A549 (cell line): ENCODE measurements around the gene TEDC1. TPM values are rescaled to one million over a fixed set of nuclear protein-coding genes. Genes with fewer than 3 reads are reported as not detected.
A peak's percentile ranks its signal among the peaks of the same experiment; 100 is the strongest.

Experiments used
- ATAC-seq, 2 experiments: fragments of 200-7000 bp in 1 of 2; fragments of >200 bp in 1 of 2; cut with Nextera tagmentation in 1 of 2; cut with Tn5 transposase in 1 of 2; 3 replicates each; pipeline versions ENCODE4 v1.8.0 to v1.9.1; 2018 to 2020; ENCODE audit warnings: mild to moderate bottlenecking in 1 of 2, moderate library complexity in 1 of 2
- CTCF ChIA-PET: fragments of 300-600 bp; sonication (Branson Sonifier 250); formaldehyde crosslinking; extraction: SDS; loops from one replicate; lab custom pipeline; 2021; ENCODE audit warnings: antibody characterized with exemption, inconsistent platforms; lab: Yijun Ruan, JAX
- POLR2A ChIA-PET: fragments of 350-600 bp; formaldehyde crosslinking; extraction: SDS; loops from one replicate; lab custom pipeline; 2021; ENCODE audit warnings: antibody characterized with exemption, inconsistent platforms; lab: Yijun Ruan, JAX
- DNase-seq, 2 experiments: peaks; one replicate each; pipeline versions ENCODE4 v3.0.0 to v3.0.0-alpha.2; 2011 to 2016; ENCODE audit warnings: low read depth in 1 of 2, low spot score in 1 of 2
- FAIRE-seq: peaks from 2 replicates; lab custom pipeline; 2011; peaks lifted over from hg19 to GRCh38; lab: Jason Lieb, UNC
- H3K27ac ChIP-seq, 2 experiments: fragments of >200 bp; sonication (Bioruptor Twin); formaldehyde crosslinking; 3 replicates each; pipeline ENCODE4 v1.5.1; 2016 to 2017
- H3K4me1 ChIP-seq: fragments of >200 bp; sonication (Bioruptor Twin); formaldehyde crosslinking; 3 replicates; pipeline ENCODE4 v1.6.1; 2016
- H3K4me2 ChIP-seq: fragments of >200 bp; sonication (Bioruptor Twin); formaldehyde crosslinking; 3 replicates; pipeline ENCODE4 v1.6.1; 2016
- H3K4me3 ChIP-seq: fragments of >200 bp; sonication (Bioruptor Twin); formaldehyde crosslinking; 3 replicates; pipeline ENCODE4 v1.5.1; 2016
- H3K9me3 ChIP-seq: fragments of >200 bp; sonication (Bioruptor Twin); formaldehyde crosslinking; 3 replicates; pipeline ENCODE4 v1.6.1; 2016
- BCL3 ChIP-seq: fragments of >200 bp; sonication (Bioruptor Twin); formaldehyde crosslinking; IDR thresholded peaks from 3 replicates; pipeline ENCODE4 v1.6.1; 2016
- CTCF ChIP-seq: fragments of >200 bp; sonication (Bioruptor Twin); formaldehyde crosslinking; IDR thresholded peaks from 3 replicates; pipeline ENCODE4 v1.5.1; 2016
- EHF ChIP-seq: fragments of 250-450 bp; sonication (Bioruptor Pico); IDR thresholded peaks from 2 replicates; pipeline ENCODE4 v1.5.0; 2020; ENCODE audit warnings: mild to moderate bottlenecking
- EHMT2 ChIP-seq: fragments of 200-600 bp; sonication (generic); IDR thresholded peaks from 2 replicates; pipeline ENCODE4 v1.6.1; 2016; ENCODE audit warnings: antibody characterized with exemption, low read depth, mild to moderate bottlenecking, moderate library complexity
- EP300 ChIP-seq, 2 experiments: fragments of >200 bp; sonication (Bioruptor Twin); formaldehyde crosslinking; IDR thresholded peaks; 2 replicates in 1 of 2; 3 replicates in 1 of 2; pipeline ENCODE4 v1.6.1; 2016 to 2017
- ESRRA ChIP-seq: fragments of 150-350 bp; IDR thresholded peaks from 2 replicates; pipeline ENCODE4 v1.6.1; 2014; ENCODE audit warnings: mild to moderate bottlenecking, low read length, borderline replicate concordance
- FOSL2 ChIP-seq, 2 experiments: fragments of 450-650 bp in 1 of 2; fragments of >200 bp in 1 of 2; sonication (Bioruptor Twin) in 1 of 2; formaldehyde crosslinking; IDR thresholded peaks; 2 replicates each; pipeline versions ENCODE4 v1.5.0 to v1.6.1; 2016 to 2020; ENCODE audit warnings: mild to moderate bottlenecking in 1 of 2, moderate library complexity in 1 of 2
- FOXS1 ChIP-seq: fragments of 250-450 bp; sonication (Bioruptor Pico); IDR thresholded peaks from 2 replicates; pipeline ENCODE4 v1.5.0; 2020; ENCODE audit warnings: mild to moderate bottlenecking, moderate library complexity
- HEYL ChIP-seq: fragments of 250-450 bp; sonication (Bioruptor Pico); IDR thresholded peaks from 2 replicates; pipeline ENCODE4 v1.8.0; 2021; ENCODE audit warnings: mild to moderate bottlenecking, moderate library complexity
- HOXB13 ChIP-seq: fragments of 250-450 bp; sonication (Bioruptor Pico); IDR thresholded peaks from 2 replicates; pipeline ENCODE4 v1.5.0; 2020; ENCODE audit warnings: low read depth, mild to moderate bottlenecking, moderate library complexity
- HOXB5 ChIP-seq: fragments of 250-450 bp; sonication (Bioruptor Pico); IDR thresholded peaks from 2 replicates; pipeline ENCODE4 v1.5.0; 2020; ENCODE audit warnings: mild to moderate bottlenecking, moderate library complexity
- JUN ChIP-seq, 2 experiments: fragments of >200 bp; sonication (Bioruptor Twin); formaldehyde crosslinking; IDR thresholded peaks; 2 replicates in 1 of 2; 3 replicates in 1 of 2; pipeline ENCODE4 v1.6.1; 2016 to 2017
- MAX ChIP-seq: IDR thresholded peaks from 2 replicates; pipeline ENCODE4 v1.6.1; 2012
- MYC ChIP-seq: IDR thresholded peaks from 2 replicates; pipeline ENCODE4 v1.6.1; 2012; ENCODE audit warnings: mild to moderate bottlenecking, inconsistent platforms, low read length, improper control_type of control experiment, borderline replicate concordance
- POLR2A ChIP-seq: IDR thresholded peaks from 2 replicates; pipeline ENCODE4 v1.6.1; 2012; ENCODE audit warnings: mild to moderate bottlenecking, low read length
- RARB ChIP-seq: fragments of 250-450 bp; sonication (Bioruptor Pico); IDR thresholded peaks from 2 replicates; pipeline ENCODE4 v1.8.0; 2021; ENCODE audit warnings: mild to moderate bottlenecking, moderate library complexity
- USF2 ChIP-seq: fragments of 450-650 bp; IDR thresholded peaks from 2 replicates; pipeline ENCODE4 v1.6.1; 2014; ENCODE audit warnings: antibody characterized with exemption
- ZNF302 ChIP-seq: fragments of 250-450 bp; sonication (Bioruptor Pico); IDR thresholded peaks from 2 replicates; pipeline ENCODE4 v1.9.0; 2021; ENCODE audit warnings: inconsistent platforms, mild to moderate bottlenecking, moderate library complexity
- ZSCAN20 ChIP-seq: fragments of 250-450 bp; sonication (Bioruptor Pico); IDR thresholded peaks from 2 replicates; pipeline ENCODE4 v1.8.0; 2022; ENCODE audit warnings: mild to moderate bottlenecking, moderate library complexity
- whole genome bisulfite sequencing: methylation state at CpG from one replicate; pipeline ENCODE4 v1.1.6; 2017; ENCODE audit errors: missing lambda C conversion rate; 5-methylcytosine and 5-hydroxymethylcytosine counted together
- polyA plus RNA-seq, 4 experiments: library from polyadenylated mRNA; depleted of rRNA in 3 of 4; stranded (reverse); fragments of >200 nt; fragmentation: RNase III in 1 of 4; extraction: RNeasy Plus Mini Kit Qiagen cat#74134 plus additional on column Dnase treatment in 1 of 4; gene quantifications; 2 replicates in 3 of 4; 3 replicates in 1 of 4; pipeline ENCODE4 v1.2.3, GENCODE V29; 2011 to 2017

TEDC1 gene
- polyA plus RNA-seq, 2 of the 4 experiments (the other 2 are of a cell fraction) = 12.7 to 39.6 TPM

- peaks cover 75% of the 10 kb centered on the region for H3K4me1 ChIP-seq
- POLR2A ChIA-PET = no interaction called here
- peak overlapping the region in 1 of 2 experiments; percentile 97; a peak in 4 of 6 replicates for H3K27ac ChIP-seq
- 93% methylated on average over 12 of the region's 21 CpGs for WGBS
- H3K4me3 ChIP-seq = peak overlapping the region; percentile 82; the same call in 2 of the 3 replicates
- DNase-seq = no peak
- H3K9me3 ChIP-seq = no peaks in the 10 kb centered on the region
- TF ChIP-seq FOSL2 (IDR thresholded peaks at IDR 0.05) = no peak
- TF ChIP-seq FOSL2 (CRISPR knock-in tag; IDR thresholded peaks at IDR 0.05) = no peak
- no peak for TF ChIP-seq RARB (CRISPR knock-in tag)
- no peak for TF ChIP-seq EHF (CRISPR knock-in tag)
- TF ChIP-seq FOXS1 (CRISPR knock-in tag) = no peak
- TF ChIP-seq HOXB5 (CRISPR knock-in tag) = no peak
- no peak for TF ChIP-seq MAX
- no peak for TF ChIP-seq USF2
- no peak for TF ChIP-seq POLR2A
- TF ChIP-seq ZNF302 (CRISPR knock-in tag) = no peak
- no peak for TF ChIP-seq CTCF
- no peak for TF ChIP-seq EP300 (IDR thresholded peaks at IDR 0.05)
- TF ChIP-seq HEYL (CRISPR knock-in tag) = no peak
- no peak for FAIRE-seq
- peak overlapping the region; percentile 99 for H3K4me2 ChIP-seq
- no peak for ATAC-seq
- CTCF ChIA-PET = interaction anchor here (1.3 to 8.1 kb wide), 4 partner anchors 8 to 57 kb away, joined by 4 to 132 read pairs (median 6); partner anchors contain the start of gene TEDC1
Observed at GRCh38 chr14:105476097-105476830, 14.8 kb upstream of the TEDC1 start.

GRCh38 chr14:105476831-105477659 lies 14.0 kb upstream of the TEDC1 start:
- no peak overlapping the region for H3K4me3 ChIP-seq
- ChIA-PET CTCF (interaction anchor here (1.3 to 8.1 kb wide), 2 partner anchors 9 to 12 kb away, joined by 4 to 132 read pairs; partner anchors contain the start of gene TEDC1), POLR2A (no interaction called here)
- TF ChIP-seq BCL3 (no peak), ESRRA (no peak), ZSCAN20 (CRISPR knock-in tag) (no peak), MYC (no peak), ZNF302 (CRISPR knock-in tag) (no peak), HOXB13 (CRISPR knock-in tag) (no peak), JUN (IDR thresholded peaks at IDR 0.05) (no peak), EHMT2 (no peak)
- H3K9me3 ChIP-seq = no peaks in the 10 kb centered on the region
- ATAC-seq (no peak), DNase-seq (no peak), FAIRE-seq (no peak)
- H3K4me1 ChIP-seq = peaks cover 74% of the 10 kb centered on the region
- H3K4me2 ChIP-seq = peak overlapping the region; percentile 99; the same call in 2 of the 3 replicates
- 87% methylated on average over 9 of the region's 16 CpGs for WGBS
- H3K27ac ChIP-seq = peak overlapping the region in 1 of 2 experiments; percentile 97; a peak in 3 of 6 replicates
